ENCODE measurements around the gene BIK.
A peak's percentile ranks its signal among the peaks of the same experiment; 100 is the strongest.

Gene BIK, protein sequence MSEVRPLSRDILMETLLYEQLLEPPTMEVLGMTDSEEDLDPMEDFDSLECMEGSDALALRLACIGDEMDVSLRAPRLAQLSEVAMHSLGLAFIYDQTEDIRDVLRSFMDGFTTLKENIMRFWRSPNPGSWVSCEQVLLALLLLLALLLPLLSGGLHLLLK

DNA sequence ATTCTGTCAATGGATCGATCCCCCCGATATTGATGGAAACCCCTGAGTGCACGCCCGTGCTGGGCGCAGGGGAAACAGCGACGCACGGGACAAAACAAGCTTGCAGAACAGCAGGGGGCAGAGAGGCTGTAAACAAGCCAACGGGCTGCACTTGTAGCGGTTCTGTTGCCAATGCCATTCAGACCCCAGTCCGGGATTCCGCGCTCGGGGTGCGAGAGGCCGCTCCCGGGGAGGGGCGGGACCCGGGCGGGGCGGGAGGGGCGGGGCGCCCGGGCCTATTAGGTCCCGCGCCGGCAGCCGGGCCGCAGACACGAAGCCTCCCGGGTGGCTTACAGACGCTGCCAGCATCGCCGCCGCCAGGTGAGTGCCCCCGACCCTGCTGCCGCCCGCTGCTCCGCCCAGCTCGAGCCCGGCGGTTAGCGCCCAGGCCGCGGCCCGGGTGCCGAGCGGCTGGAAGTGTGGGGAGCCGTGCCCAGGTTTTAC lies at the start of gene BIK:
BIK (plus strand) TSS at position 307 of the 483 bp plus-strand sequence. CDS start 13,273 bp downstream, outside the sequence.
- peak; percentile 12 to 29 for DNase-seq (ENCODE audit: low read depth in 1 of 2, low spot score in 1 of 2)

DNA sequence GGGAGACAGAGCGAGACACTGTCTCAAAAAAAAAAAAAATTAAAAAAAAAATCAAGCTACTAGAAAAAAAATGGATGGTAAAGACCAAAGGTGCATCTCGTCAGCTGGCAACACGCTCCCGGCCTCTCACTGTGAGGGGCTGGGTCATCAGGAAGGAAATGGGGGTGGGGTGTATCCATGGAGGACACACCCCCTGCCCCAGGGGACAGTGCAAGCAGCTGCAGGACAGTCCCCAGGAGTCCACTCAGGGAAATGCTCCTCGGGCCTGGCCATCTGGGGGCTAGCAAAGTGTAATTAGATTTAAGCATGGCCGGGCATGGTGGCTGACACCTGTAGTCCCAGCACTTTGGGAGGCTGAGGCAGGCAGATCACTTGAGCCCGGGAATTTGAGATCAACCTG lies 44.4 kb upstream of the BIK start:
- no peak for DNase-seq (ENCODE audit: low read depth in 1 of 2, low spot score in 1 of 2)

DNA sequence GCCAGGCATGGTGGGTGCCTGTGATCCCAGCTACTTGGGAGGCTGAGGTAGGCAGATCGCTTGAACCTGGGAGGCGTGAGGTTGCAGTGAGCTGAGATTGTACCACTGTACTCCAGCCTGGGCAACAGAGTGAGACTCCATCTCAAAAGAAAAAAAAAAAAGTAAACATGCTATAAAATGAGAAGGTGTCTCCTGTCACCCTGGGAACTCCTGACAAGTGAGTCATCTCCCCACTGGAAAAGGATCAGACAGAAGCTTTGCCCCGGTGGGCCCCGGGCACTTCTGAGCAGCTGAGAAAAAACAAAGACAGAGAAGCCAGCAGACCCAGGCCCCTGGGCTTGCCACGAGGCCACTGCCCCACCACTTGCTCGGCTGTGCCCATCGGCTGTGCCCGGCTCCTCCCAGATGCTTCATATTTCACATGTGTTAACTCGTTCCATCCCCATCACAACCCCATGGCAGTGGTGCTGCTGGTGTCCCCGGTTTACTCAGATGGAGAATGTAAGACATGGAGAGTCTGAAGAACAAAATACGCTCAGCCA lies 43.6 kb upstream of the BIK start:
- DNase-seq (ENCODE audit: low read depth in 1 of 2, low spot score in 1 of 2), result no peak

DNA sequence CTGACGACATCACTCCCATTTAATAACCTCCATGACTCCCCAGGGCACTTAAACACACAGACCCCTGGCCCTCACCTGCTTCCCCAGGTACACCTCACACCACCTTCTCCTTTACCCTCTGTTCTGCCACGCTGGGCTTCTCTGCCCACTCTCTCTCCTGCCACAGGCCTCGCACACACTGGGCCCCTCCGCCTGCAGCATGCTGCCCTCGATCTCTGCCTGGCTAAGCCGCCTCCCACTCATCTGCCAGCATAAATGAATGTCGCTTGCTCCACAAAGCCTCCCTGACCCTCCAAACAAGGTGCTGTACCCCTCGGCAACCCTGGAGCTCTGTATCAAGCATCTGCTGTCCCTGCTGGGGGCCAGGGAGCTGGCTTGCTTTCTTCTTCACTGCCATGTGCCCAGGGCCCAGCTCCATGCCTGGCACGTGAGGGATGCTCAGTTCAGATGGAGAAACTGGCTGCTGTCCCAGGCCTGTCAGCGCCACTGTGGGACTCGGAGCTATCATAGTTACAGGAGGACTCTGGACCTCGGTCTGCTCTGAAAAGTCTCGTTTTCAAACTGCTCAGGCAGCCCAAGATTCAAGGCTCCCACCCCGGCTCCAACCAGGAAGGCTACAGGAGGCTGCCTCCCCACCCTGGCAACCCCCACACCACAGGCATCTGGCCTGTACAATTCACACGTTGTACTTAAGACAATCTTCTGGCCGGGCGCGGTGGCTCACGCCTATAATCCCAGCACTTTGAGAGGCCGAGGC lies 33.3 kb upstream of the BIK start:
- no peak for DNase-seq (ENCODE audit: low read depth in 1 of 2, low spot score in 1 of 2)

DNA sequence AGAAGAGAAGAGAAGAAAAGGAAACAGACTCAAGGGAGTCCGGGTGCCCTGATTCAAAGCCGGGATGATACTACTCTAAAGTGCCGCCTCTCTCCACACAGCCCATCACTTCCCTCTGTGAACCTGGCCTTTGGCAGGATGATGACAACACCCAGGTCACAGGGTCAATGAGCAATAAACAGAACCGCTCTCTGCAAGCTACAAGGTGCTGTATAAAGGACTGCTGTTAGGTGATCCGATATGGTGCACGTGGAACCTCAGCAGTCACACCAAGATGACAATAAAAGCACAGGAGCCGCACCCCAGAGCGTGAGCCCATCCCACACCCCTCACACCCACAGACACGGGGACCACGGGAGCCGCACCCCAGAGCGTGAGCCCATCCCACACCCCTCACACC lies 32.0 kb upstream of the BIK start:
- DNase-seq (ENCODE audit: low read depth in 1 of 2, low spot score in 1 of 2), result no peak

DNA sequence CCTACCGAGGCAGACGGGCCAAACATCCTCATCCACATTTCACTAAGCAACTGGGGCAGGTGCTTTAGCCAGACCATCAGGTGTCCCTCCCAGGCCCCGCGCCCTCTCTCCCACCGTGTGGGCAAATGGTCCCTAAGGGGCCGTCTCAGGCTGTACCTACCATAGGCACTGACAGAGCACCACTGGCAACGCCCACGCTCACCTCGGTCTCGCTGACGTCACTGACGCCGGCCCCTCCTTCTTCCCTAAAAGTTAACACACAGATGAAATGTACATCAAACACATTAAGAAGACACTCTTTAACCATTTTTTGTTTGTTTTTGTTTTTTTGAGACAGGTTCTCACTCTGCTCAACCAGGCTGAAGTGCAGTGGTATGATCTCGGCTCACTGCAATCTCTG lies 30.8 kb upstream of the BIK start:
- no peak for DNase-seq (ENCODE audit: low read depth in 1 of 2, low spot score in 1 of 2)

DNA sequence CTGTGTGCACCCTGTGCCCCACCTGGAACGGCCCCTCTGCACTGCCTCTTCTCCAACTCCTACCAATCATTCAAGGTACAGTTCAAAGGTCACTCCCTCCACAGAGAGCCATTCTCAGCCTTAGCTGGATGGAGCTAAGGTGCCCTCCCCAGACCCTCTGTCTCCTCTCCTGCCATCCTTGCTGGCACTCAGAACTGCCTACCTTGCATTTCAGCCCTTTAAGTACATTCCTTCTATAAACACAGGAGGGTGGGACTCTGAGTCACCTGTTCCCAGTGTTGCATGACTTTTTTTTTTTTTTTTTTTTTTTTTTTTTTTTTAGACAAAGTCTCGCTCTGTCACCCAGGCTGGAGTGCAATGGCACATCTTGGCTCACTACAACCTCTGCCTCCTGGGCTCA lies 29.9 kb upstream of the BIK start:
- DNase-seq (ENCODE audit: low read depth in 1 of 2, low spot score in 1 of 2), result no peak

DNA sequence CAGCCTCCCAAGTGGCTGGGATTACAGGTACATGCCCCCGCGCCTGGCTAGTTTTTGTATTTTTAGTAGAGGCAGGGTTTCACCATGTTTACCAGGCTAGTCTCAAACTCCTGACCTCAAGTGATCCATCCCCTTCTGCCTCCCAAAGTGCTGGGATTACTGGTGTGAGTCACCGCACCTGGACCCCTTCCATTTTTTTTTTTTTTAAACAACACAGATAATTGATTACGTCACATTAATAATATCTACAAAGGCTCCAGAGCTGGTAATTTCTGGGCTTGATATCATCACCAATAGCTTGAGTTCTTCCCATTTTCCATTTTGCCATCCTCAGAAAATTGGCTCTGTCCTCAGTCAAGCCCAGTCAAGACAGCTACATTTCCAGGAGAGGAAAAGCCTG lies 28.6 kb upstream of the BIK start:
- no peak for DNase-seq (ENCODE audit: low read depth in 1 of 2, low spot score in 1 of 2)

DNA sequence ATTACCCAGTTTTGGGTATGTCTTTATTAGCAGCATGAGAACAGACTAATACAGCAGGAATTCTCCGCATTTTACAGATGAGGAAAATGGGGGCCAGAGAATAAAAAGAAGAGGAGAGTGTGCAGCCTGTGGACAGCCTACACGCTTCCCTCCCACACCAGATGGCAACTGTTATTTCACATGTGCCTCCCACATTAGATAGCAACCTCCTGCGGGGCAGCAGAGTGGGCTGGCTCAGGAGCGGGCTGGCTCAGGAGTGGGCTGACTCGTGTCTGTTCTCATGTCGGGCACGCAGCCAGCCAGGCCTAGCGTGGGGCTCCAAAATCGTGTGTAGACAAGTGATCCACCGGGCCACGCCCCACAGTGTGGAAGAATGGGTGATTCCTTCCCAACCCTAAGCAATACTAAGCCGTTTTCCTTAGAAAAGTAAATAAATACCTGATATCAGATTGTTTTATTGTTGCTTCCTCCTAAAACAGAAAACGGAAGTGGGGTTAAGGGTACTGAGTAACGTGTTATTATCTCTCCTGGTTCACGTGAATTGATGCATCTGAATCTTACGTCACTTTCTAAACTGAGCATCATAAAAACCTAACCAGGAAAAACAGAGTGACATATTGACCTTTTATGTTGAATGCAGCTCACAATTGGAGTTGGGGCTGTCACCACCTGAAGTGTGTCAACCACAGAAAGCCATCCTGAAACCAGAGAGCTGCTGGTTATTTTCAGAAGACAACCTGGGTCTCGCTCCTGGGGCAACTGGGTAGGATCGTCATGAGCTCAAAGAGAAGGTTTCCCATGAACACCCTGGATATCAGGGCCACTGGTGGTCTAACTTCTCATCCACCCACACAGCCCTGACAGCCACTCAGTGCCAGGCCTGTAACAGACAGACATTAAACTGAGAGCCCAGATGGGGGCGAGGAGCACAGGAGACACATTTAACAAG lies 24.6 kb upstream of the BIK start:
- no peak for DNase-seq (ENCODE audit: low read depth in 1 of 2, low spot score in 1 of 2)

DNA sequence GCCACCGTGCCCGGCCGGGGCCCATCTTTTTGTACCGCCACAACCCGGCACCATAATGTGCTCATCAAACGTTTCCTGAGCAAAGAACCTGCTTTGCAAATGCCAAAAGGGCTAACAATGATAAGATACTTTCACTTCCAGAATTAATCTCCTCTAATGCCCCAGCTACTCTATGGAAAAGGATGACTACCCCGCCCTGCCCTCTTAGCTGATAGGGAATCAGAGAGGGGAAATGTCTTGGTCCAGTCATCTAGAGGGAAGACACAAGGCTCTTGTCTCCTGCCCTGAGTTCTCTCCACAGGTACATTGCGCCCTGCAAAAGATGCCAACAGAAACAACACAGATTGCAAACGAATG lies 21.9 kb upstream of the BIK start:
- no peak for DNase-seq (ENCODE audit: low read depth in 1 of 2, low spot score in 1 of 2)

DNA sequence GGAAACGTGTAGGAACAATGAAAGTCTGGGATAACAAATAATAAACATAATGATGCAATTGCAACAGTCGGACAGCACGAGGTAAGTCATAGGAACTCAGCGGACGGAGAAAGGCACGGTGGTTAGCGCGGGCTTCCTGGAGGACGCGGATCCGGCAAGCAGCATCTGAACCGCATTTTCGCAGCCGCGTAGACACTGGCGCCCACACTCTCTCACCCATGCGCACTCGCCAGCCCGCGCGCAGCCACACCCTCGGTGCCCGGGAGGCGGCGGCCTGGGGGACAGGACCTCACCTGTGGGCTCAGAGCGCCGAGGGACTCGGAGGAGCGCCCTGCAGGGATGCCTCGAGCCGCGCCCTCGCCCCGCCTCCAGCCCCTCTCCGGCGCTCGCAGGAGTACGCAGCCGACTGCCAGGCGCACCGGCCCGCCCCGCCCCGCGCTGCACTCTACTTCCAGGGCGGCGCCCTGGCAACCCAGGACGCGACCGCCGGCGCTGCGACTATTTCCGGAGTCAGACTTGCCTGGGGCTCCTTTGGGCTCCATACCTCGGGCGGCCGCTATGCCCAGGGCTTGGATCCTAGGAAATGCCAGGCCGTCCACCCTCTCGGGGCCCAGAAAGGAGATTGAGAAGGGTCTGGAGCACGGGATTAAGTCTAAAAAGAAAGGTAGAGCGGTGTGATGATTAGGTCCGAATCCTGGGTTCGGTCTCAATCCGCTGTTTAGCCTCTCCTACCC lies 21.4 kb upstream of the BIK start, which contains the start of gene TTLL1:
TTLL1 (minus strand) TSS at position 408 of the 734 bp plus-strand sequence. CDS start 13,805 bp downstream, outside the sequence.
- peak; percentile 73 to 85 for DNase-seq (ENCODE audit: low read depth in 1 of 2, low spot score in 1 of 2)

DNA sequence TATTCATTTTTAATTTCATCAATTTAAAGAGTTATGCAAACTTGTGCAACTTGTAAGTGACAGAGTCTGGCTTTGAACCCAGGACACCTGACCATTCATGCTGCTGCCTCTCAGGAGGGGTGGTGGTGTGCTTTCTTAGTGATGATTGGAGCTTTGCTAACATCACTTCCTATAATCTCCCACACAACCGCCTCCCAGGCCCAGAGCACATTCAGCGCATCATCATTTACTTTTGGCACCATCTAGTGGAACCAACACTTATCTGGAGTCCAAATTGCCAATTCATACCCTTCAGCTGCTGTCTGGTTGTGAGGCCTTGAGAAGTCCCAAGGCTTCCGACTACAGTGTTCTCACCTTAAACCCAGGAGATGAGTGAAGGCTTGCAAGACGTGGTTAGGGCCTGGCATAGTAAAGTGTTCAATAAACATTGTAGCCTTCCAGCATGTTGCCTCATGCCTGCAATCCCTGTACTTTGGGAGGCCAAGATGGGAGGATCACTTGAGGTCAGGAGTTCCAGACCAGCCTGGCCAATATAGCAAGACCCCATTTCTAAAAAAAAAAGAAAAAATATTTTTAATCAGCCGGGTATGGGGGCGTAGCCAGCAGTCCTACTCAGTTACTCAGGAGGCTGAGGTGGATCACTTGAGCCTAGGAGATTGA lies 20.3 kb upstream of the BIK start:
- peak in 1 of 2 donors; percentile 11 for DNase-seq (ENCODE audit: low read depth in 1 of 2, low spot score in 1 of 2)

DNA sequence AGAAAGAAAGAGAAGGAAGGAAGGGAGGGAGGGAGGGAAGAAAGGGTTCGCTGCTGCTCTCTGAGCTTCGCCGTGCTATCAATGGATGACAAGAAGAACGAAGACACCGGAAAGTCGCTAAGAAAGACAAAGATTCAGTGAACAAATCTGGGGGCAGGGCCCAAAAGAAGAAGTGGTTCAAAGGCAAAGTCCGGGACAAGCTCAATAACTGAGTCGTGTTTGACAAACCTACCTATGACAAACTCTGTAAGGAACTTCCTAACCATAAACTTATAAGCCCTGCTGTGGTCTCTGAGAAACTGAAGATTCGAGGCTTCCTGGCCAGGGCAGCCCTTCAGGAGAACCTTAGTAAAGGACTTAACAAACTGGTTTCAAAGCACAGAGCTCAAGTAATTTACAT lies 18.5 kb upstream of the BIK start:
- DNase-seq (ENCODE audit: low read depth in 1 of 2, low spot score in 1 of 2), result no peak

DNA sequence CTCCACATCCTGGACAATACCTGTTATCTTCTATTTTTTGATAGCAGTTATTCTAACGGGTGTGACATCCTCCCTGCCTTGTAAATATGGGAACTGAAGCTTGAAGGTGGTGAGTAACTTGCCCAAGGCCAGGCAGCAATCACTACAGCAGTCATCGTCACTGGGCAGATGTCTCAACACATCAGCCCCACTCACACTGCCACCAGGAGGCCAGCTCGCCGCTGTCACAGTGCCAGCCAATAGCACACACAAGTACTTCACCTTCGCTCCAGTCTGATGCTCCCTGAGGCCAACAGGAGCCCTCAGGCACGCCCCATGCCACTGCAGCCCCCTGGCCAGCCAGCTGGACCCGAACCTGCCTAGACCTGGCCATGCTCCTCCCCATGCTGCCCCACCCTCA lies 16.5 kb upstream of the BIK start:
- no peak for DNase-seq (ENCODE audit: low read depth in 1 of 2, low spot score in 1 of 2)

DNA sequence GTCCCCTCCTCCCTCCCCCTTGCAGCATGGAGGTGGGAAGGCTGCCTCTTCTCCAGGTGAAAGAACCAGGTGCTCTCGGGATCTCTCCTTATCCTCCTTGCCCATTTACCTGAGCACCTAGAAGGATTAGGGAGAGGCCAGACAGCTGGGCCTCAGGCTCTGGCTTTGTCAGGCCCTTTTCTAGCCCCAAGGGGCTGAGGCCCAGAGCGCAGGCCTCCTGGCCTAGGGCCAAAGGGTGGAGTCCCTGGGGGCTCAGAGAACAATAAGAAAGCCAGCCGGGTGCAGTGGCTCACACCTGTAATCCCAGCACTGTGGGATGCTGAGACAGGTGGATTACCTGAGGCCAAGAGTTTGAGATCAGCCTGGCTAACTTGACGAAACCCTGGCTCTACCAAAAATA lies 16.0 kb upstream of the BIK start:
- no peak for DNase-seq (ENCODE audit: low read depth in 1 of 2, low spot score in 1 of 2)

DNA sequence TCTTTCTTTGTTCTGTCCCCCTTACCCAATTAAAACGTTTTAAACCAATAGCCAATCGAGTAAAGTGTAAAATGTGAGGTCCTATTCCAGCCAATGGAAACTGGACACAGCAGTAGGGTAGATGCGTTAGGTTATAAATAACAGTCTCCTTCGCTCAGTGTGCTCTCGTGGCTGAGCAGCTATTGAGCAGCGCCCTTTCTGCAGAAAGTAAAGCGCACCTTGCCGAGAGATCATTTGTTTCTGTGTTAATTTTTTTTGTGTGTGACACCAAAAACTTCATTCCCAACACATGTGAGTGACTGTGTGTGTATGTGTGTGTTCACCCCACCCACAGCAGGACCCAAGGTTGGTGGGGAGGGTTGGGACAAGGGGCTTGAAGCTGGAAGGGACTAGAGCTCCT lies 14.1 kb upstream of the BIK start:
- DNase-seq (ENCODE audit: low read depth in 1 of 2, low spot score in 1 of 2), result no peak

DNA sequence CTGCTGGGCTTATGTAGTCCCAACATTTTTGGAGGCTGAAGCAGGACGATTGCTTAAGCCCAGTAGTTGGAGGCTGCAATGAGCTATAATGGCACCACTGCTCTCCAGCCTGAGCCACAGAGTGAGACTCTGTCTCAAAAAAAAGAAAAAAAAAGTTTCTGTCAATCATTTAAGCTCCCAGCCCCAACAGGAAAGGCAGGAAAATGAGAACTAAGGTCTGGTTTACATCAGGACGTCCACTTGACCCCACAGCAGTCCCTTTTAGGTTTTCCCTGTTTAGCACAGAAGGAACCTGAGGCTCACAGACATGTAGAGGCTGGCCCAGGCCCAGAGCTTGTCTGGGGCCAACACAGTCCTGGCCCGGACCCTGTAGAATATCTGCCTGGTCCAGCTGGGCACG lies 12.2 kb upstream of the BIK start:
- no peak for DNase-seq (ENCODE audit: low read depth in 1 of 2, low spot score in 1 of 2)

DNA sequence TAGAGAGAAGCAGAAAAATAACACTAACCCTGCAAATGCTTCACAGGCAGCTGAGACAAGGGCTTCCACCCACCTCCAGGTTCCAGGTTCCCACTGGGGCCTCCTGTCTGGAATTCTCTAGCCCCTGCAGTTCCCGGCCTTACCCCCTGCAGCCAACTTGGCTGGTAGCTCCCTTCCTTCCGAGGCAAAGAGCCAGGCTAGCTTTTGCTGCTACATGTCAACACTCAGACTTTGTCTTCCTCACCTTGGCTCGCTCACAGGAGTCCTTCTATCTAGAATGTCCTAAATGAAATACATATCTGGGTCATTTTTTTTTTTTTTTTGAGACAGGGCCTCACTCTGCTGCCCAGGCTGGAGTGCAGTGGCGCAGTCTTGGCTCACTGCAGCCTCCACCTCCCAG lies 11.5 kb upstream of the BIK start:
- DNase-seq (ENCODE audit: low read depth in 1 of 2, low spot score in 1 of 2), result no peak

DNA sequence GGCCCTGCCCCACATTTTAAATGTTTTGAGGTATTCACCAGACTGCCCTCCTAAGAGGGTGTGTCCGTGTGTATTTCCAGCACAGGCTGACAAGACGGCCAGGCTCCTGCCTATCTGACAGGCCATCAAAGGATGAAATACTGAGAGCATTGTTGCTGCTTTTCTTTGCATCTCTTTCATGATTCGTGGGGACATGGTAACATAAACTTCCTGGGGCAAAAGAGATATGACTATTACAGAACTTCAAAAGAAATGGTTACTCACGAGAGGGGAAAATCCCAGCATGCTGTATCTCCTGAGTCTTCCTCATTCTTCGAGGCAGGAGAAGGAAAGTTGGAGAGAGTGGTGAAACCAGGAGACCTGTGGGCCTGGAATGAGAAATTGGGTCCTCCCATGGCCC lies 10.3 kb upstream of the BIK start:
- no peak for DNase-seq (ENCODE audit: low read depth in 1 of 2, low spot score in 1 of 2)

DNA sequence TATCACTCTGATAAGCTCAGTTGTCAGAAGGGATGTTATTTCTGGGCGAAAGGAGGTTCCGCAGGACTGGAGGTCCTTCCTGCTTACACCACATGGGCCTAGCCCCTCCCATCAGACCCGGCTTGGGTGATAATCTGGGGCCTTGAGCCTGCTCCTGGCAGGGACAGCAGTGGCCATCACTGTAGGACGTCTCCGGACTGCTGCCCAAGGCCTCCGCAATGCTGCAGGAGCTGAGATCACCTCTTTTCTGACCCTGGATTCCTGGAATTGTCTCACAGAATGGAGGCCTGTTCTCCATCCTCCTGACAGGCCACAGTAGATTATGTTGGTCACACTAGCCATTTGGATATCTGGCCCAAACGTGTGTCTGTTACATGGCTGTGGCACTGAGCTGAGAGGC lies 9.2 kb upstream of the BIK start:
- no peak for DNase-seq (ENCODE audit: low read depth in 1 of 2, low spot score in 1 of 2)

Measured in stimulated activated CD4-positive, alpha-beta T cell treated with anti-CD3 and anti-CD28 coated beads, Interleukin-15, amount 100 ng/mL, for 1 hour (primary cell).